ENCODE results near the gene CCDC148. TPM values are rescaled to one million over a fixed set of nuclear protein-coding genes. Genes with fewer than 3 reads are reported as not detected.

The CCDC148 gene
- total RNA-seq, 1 donor from 2014 or later, result 1.2 TPM

GRCh38 chr2:158243392-158243791, 213.2 kb downstream of the CCDC148 start:
- no peak for ATAC-seq
- no peaks in the 10 kb centered on the region for H3K36me3 ChIP-seq
- H3K9me3 ChIP-seq, result no peaks in the 10 kb centered on the region
- no peak overlapping the region for H3K4me3 ChIP-seq
- intact Hi-C loops (cut with DNase I), result no loop called here
- no peaks in the 10 kb centered on the region for H3K27me3 ChIP-seq
- TF ChIP-seq, protein P1, sequence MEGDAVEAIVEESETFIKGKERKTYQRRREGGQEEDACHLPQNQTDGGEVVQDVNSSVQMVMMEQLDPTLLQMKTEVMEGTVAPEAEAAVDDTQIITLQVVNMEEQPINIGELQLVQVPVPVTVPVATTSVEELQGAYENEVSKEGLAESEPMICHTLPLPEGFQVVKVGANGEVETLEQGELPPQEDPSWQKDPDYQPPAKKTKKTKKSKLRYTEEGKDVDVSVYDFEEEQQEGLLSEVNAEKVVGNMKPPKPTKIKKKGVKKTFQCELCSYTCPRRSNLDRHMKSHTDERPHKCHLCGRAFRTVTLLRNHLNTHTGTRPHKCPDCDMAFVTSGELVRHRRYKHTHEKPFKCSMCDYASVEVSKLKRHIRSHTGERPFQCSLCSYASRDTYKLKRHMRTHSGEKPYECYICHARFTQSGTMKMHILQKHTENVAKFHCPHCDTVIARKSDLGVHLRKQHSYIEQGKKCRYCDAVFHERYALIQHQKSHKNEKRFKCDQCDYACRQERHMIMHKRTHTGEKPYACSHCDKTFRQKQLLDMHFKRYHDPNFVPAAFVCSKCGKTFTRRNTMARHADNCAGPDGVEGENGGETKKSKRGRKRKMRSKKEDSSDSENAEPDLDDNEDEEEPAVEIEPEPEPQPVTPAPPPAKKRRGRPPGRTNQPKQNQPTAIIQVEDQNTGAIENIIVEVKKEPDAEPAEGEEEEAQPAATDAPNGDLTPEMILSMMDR (IDR thresholded peaks at IDR 0.05), result no peak
- no peaks in the 10 kb centered on the region for H3K4me1 ChIP-seq
- no peak for DNase-seq
- H3K27ac ChIP-seq, result no peak overlapping the region

DNA sequence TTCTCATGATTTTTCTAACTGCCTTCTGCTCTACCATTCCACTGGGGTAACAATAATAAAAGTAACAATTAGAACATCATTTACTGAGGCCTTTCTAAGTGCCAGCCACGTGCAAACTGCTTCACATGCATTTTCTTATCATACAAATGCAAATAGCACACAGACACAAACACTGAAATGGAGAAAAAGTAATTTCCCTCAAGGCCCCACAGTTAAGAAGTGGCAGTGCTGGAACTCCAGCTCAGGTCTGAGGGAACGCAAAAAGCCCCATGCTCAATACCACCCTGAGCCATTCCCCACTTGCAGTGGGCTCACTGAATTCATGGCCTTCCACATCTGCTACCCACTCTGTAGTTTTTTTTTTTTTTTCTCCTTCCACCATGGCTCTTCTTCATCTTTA, 214.3 kb downstream of the CCDC148 start:
- Histone ChIP-seq H3K4me3 (no peak overlapping the region), H3K9me3 (no peaks in the 10 kb centered on the region), H3K27me3 (no peaks in the 10 kb centered on the region), H3K4me1 (no peaks in the 10 kb centered on the region), H3K27ac (no peak overlapping the region), H3K36me3 (no peaks in the 10 kb centered on the region)
- TF ChIP-seq, protein P1 (IDR thresholded peaks at IDR 0.05), result no peak
- DNase-seq (no peak), ATAC-seq (no peak)
- intact Hi-C loops (cut with DNase I), result no loop called here

DNA sequence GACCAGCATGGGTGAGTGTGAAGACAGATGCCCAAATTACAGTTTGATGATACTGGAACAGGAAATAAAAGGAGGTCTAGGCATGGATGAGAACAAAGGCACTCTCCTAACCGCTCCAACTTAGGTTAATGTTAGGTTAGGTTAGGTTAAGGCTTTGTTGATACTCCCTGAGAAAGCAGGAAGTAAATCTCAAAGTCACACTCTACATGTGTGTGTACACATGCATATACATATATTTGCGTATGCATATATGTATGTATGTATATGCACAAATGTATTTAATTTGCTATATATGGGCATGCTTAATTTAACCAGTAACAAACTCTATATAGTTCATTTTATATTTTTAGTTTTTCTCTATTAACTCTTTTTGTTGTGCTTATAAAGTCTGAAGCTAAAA, 215.6 kb downstream of the CCDC148 start:
- DNase-seq, result no peak
- no peak overlapping the region for H3K27ac ChIP-seq
- no peaks in the 10 kb centered on the region for H3K36me3 ChIP-seq
- H3K27me3 ChIP-seq, result no peaks in the 10 kb centered on the region
- no peak overlapping the region for H3K4me3 ChIP-seq
- H3K9me3 ChIP-seq, result no peaks in the 10 kb centered on the region
- intact Hi-C loops (cut with DNase I), result no loop called here
- no peak for ATAC-seq
- TF ChIP-seq, protein P1 (IDR thresholded peaks at IDR 0.05), result no peak
- H3K4me1 ChIP-seq, result no peaks in the 10 kb centered on the region

- TF ChIP-seq, protein P1 (IDR thresholded peaks at IDR 0.05), result no peak
- Histone ChIP-seq H3K27ac (no peak overlapping the region), H3K9me3 (no peaks in the 10 kb centered on the region), H3K4me1 (no peaks in the 10 kb centered on the region), H3K4me3 (no peak overlapping the region), H3K27me3 (no peaks in the 10 kb centered on the region), H3K36me3 (no peaks in the 10 kb centered on the region)
- intact Hi-C loops (cut with DNase I), result no loop called here
- DNase-seq (no peak), ATAC-seq (no peak)
Observed at GRCh38 chr2:158239271-158239670, 217.3 kb downstream of the CCDC148 start.

DNA sequence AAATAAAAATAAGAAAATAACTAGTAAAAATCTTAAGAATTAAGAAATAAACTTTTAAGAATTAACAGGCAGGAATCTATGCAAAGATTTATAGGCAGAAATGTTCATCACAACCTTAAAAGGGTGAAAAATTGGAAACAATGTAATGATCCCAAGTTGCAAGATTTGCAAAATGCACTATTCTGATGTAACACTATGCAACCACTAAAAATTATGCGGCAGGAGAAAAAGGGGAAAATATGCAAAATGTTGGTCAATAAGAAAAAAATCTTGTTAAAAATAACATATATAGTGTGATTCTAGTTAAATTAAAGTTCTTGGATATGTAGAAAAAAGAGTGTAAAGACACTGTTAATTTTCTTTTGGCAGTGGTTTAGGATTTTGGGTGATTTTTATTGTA, 222.1 kb downstream of the CCDC148 start:
- Histone ChIP-seq H3K27ac (no peak overlapping the region), H3K9me3 (no peaks in the 10 kb centered on the region), H3K36me3 (no peaks in the 10 kb centered on the region), H3K4me3 (no peak overlapping the region), H3K4me1 (no peaks in the 10 kb centered on the region), H3K27me3 (no peaks in the 10 kb centered on the region)
- intact Hi-C loops (cut with DNase I), result no loop called here
- DNase-seq (no peak), ATAC-seq (no peak)
- TF ChIP-seq, protein P1 (IDR thresholded peaks at IDR 0.05), result no peak

DNA sequence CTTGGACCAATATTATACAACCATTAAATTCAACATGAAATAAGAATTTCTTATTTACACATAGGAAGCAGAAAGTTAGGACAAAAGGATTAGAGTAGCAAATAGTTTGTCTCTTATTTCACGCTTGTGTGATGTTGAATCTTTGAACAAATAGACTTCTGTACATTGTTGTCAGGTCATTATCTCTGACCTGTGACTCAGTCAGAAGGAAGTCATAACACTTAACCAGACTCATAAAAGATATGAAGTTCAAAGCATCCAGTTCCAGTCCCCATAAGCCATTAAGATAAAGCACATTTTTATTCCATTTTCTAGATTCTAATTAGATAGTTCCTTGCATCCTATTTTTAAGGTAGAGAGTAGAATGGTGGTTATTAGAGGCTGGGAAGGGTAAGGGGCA, 224.1 kb downstream of the CCDC148 start:
- Histone ChIP-seq H3K27ac (no peak overlapping the region), H3K4me1 (no peaks in the 10 kb centered on the region), H3K9me3 (no peaks in the 10 kb centered on the region), H3K27me3 (no peaks in the 10 kb centered on the region), H3K4me3 (no peak overlapping the region), H3K36me3 (no peaks in the 10 kb centered on the region)
- DNase-seq, result no peak
- intact Hi-C loops (cut with DNase I), result no loop called here
- no peak for ATAC-seq
- TF ChIP-seq, protein P1 (IDR thresholded peaks at IDR 0.05), result no peak
